Measurements from ENCODE around the gene ATP5F1B. TPM values are rescaled to one million over a fixed set of nuclear protein-coding genes. Genes with fewer than 3 reads are reported as not detected.
A peak's percentile ranks its signal among the peaks of the same experiment; 100 is the strongest.

ATP5F1B gene
- total and polyA plus RNA-seq, 2 of the 13 experiments (the other 11 are each of a cell fraction or from before 2014, with no cell fraction given) = 1,051 to 1,180 TPM

- TF ChIP-seq, protein P1, sequence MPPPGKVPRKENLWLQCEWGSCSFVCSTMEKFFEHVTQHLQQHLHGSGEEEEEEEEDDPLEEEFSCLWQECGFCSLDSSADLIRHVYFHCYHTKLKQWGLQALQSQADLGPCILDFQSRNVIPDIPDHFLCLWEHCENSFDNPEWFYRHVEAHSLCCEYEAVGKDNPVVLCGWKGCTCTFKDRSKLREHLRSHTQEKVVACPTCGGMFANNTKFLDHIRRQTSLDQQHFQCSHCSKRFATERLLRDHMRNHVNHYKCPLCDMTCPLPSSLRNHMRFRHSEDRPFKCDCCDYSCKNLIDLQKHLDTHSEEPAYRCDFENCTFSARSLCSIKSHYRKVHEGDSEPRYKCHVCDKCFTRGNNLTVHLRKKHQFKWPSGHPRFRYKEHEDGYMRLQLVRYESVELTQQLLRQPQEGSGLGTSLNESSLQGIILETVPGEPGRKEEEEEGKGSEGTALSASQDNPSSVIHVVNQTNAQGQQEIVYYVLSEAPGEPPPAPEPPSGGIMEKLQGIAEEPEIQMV (CRISPR knock-in tag; IDR thresholded peaks at IDR 0.05; ENCODE audit: low read depth) = peak; percentile 7; the same call in 1 of the 2 replicates
- no peak for TF ChIP-seq MXD3 (CRISPR knock-in tag; IDR thresholded peaks at IDR 0.05)
- no peak; the same call in 1 of the 2 replicates for TF ChIP-seq NCOA1 (CRISPR knock-in tag; IDR thresholded peaks at IDR 0.05)
- TF ChIP-seq NR2F2 (IDR thresholded peaks at IDR 0.05; ENCODE audit: borderline replicate concordance, low read depth) = 0 out of 2 replicates have a peak, but pooled peaks have one; percentile 22
- TF ChIP-seq ZBTB26 (CRISPR knock-in tag; IDR thresholded peaks at IDR 0.05; ENCODE audit: borderline replicate concordance) = no peak
- TF ChIP-seq ZNF737 (CRISPR knock-in tag; IDR thresholded peaks at IDR 0.05; ENCODE audit: borderline replicate concordance) = no peak; the same call in none of the 2 replicates
- peak; percentile 90; the same call in 1 of the 2 replicates for TF ChIP-seq ZNF234 (CRISPR knock-in tag; conservative IDR thresholded peaks at IDR 0.05)
- peak; percentile 86 for TF ChIP-seq ZNF781 (CRISPR knock-in tag; IDR thresholded peaks at IDR 0.05; ENCODE audit: borderline replicate concordance, not compliant biosample characterization)
- TF ChIP-seq ZBTB4 (CRISPR knock-in tag; IDR thresholded peaks at IDR 0.05; ENCODE audit: borderline replicate concordance) = no peak
- TF ChIP-seq, protein P2, sequence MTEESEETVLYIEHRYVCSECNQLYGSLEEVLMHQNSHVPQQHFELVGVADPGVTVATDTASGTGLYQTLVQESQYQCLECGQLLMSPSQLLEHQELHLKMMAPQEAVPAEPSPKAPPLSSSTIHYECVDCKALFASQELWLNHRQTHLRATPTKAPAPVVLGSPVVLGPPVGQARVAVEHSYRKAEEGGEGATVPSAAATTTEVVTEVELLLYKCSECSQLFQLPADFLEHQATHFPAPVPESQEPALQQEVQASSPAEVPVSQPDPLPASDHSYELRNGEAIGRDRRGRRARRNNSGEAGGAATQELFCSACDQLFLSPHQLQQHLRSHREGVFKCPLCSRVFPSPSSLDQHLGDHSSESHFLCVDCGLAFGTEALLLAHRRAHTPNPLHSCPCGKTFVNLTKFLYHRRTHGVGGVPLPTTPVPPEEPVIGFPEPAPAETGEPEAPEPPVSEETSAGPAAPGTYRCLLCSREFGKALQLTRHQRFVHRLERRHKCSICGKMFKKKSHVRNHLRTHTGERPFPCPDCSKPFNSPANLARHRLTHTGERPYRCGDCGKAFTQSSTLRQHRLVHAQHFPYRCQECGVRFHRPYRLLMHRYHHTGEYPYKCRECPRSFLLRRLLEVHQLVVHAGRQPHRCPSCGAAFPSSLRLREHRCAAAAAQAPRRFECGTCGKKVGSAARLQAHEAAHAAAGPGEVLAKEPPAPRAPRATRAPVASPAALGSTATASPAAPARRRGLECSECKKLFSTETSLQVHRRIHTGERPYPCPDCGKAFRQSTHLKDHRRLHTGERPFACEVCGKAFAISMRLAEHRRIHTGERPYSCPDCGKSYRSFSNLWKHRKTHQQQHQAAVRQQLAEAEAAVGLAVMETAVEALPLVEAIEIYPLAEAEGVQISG (CRISPR knock-in tag; IDR thresholded peaks at IDR 0.05) = no peak
- TF ChIP-seq, protein P3, sequence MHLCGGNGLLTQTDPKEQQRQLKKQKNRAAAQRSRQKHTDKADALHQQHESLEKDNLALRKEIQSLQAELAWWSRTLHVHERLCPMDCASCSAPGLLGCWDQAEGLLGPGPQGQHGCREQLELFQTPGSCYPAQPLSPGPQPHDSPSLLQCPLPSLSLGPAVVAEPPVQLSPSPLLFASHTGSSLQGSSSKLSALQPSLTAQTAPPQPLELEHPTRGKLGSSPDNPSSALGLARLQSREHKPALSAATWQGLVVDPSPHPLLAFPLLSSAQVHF (CRISPR knock-in tag; IDR thresholded peaks at IDR 0.05) = peak; percentile 34; the same call in 1 of the 2 replicates
- TF ChIP-seq SP5 (CRISPR knock-in tag; IDR thresholded peaks at IDR 0.05; ENCODE audit: borderline replicate concordance, low read depth) = no peak
- TF ChIP-seq ZNF572 (CRISPR knock-in tag; IDR thresholded peaks at IDR 0.05) = peak; percentile 85; the same call in 1 of the 2 replicates
- TF ChIP-seq, protein P4, sequence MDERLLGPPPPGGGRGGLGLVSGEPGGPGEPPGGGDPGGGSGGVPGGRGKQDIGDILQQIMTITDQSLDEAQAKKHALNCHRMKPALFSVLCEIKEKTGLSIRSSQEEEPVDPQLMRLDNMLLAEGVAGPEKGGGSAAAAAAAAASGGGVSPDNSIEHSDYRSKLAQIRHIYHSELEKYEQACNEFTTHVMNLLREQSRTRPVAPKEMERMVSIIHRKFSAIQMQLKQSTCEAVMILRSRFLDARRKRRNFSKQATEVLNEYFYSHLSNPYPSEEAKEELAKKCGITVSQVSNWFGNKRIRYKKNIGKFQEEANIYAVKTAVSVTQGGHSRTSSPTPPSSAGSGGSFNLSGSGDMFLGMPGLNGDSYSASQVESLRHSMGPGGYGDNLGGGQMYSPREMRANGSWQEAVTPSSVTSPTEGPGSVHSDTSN (CRISPR knock-in tag; IDR thresholded peaks at IDR 0.05) = no peak
Measured at GRCh38 chr12:56687223-56688128, 41.7 kb upstream of the ATP5F1B start (continued).

All from HepG2 (cell line).